Measurements from ENCODE around the gene ELFN2. TPM values are rescaled to one million over a fixed set of nuclear protein-coding genes. Genes with fewer than 3 reads are reported as not detected.

Gene ELFN2
- total RNA-seq, 3 donors from 2014 or later: not detected

DNA sequence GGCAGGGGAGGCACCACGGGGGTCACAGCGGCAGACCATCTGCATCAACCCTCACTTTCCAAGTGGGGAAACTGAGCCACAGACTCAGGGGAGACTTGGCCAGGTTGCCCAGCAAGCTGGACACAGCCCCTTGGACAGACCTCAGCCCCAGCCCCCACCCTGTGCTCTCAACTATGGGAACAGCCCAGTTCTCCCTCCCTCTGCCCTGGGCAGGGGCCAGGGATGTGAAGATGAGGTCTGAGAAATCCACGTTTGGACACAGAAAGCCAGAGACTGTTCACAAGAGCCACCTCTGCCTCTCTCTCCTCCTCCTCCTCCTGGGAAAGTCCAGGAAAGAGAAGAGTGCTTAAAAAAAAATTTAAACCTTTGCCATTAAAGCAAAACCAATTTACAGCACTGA lies 50.1 kb downstream of the ELFN2 start:
- no peak for TF ChIP-seq POLR2AphosphoS5 (IDR thresholded peaks at IDR 0.05)
- TF ChIP-seq, protein P1, sequence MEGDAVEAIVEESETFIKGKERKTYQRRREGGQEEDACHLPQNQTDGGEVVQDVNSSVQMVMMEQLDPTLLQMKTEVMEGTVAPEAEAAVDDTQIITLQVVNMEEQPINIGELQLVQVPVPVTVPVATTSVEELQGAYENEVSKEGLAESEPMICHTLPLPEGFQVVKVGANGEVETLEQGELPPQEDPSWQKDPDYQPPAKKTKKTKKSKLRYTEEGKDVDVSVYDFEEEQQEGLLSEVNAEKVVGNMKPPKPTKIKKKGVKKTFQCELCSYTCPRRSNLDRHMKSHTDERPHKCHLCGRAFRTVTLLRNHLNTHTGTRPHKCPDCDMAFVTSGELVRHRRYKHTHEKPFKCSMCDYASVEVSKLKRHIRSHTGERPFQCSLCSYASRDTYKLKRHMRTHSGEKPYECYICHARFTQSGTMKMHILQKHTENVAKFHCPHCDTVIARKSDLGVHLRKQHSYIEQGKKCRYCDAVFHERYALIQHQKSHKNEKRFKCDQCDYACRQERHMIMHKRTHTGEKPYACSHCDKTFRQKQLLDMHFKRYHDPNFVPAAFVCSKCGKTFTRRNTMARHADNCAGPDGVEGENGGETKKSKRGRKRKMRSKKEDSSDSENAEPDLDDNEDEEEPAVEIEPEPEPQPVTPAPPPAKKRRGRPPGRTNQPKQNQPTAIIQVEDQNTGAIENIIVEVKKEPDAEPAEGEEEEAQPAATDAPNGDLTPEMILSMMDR (IDR thresholded peaks at IDR 0.05): no peak
- no peak for TF ChIP-seq POLR2A (IDR thresholded peaks at IDR 0.05)

DNA sequence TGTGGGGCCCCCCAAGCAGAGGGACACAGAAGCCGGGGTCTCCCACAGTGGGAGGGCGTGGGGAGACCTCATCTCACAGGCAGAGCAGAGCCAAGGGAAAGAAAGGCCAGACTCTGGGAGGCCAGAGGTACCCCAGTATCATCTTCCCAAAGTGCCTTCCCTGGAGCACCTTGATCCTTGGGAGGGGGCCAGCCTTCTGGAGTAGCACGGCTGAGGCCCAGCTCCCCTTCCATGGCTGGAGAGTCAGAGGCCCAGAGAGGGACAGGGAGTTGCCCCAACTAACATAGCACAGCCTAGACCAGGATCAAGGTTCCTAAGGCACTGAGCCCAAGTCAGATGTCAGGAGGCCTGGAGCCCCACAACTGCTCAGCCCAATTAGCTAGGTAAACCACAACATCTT lies 50.6 kb downstream of the ELFN2 start:
- Histone ChIP-seq H3K27ac (no peak overlapping the region), H3K36me3 (no peaks in the 10 kb centered on the region), H3K4me1 (no peaks in the 10 kb centered on the region), H3K4me3 (no peak overlapping the region), H3K9me3 (no peaks in the 10 kb centered on the region), H3K27me3 (peaks cover 0 to 61% of the 10 kb centered on the region in 2 donors)
- intact Hi-C loops (cut with DNase I; ENCODE audit: low total_unique reads): no loop called here
- no peak for DNase-seq (ENCODE audit: low spot score in 2 of 2)
- TF ChIP-seq POLR2AphosphoS5 (IDR thresholded peaks at IDR 0.05) (no peak), POLR2A (IDR thresholded peaks at IDR 0.05) (no peak)
- TF ChIP-seq, protein P1 (IDR thresholded peaks at IDR 0.05): no peak

More for the DNA sequence above, 50.1 kb downstream of the ELFN2 start:
- intact Hi-C loops (cut with DNase I; ENCODE audit: low total_unique reads): no loop called here
- Histone ChIP-seq H3K9me3 (no peaks in the 10 kb centered on the region), H3K27ac (no peak overlapping the region), H3K36me3 (no peaks in the 10 kb centered on the region), H3K4me1 (no peaks in the 10 kb centered on the region), H3K27me3 (peaks cover 0 to 59% of the 10 kb centered on the region in 2 donors), H3K4me3 (no peak overlapping the region)
- DNase-seq (ENCODE audit: low spot score in 2 of 2): no peak

DNA sequence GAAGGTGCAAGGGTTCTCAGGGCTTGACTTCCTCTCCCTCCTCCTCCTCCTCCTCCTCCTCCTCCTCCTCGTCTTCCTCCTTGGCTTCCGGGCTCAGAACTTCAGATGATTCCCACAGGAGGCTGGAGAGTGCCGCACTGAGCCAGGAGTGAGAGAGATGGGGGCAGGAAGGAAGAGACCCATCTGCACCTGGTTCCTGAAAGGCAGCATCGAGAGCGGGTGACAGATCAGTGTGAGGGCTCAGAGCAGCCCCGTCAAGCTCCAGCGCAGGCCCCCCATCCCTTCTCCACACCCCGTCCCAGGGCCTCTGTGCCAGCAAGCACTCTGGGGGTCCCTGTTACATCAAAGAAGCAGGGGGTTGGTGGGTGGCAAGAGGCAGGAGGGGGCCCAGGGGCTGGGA lies 51.5 kb downstream of the ELFN2 start:
- Histone ChIP-seq H3K27ac (no peak overlapping the region), H3K4me3 (no peak overlapping the region), H3K9me3 (no peaks in the 10 kb centered on the region), H3K27me3 (peaks cover 0 to 55% of the 10 kb centered on the region in 2 donors), H3K36me3 (no peaks in the 10 kb centered on the region), H3K4me1 (no peaks in the 10 kb centered on the region)
- TF ChIP-seq POLR2AphosphoS5 (IDR thresholded peaks at IDR 0.05): no peak
- no peak for TF ChIP-seq POLR2A (IDR thresholded peaks at IDR 0.05)
- TF ChIP-seq, protein P1 (IDR thresholded peaks at IDR 0.05): no peak
- intact Hi-C loops (cut with DNase I; ENCODE audit: low total_unique reads): no loop called here
- DNase-seq (ENCODE audit: low spot score in 2 of 2): no peak

DNA sequence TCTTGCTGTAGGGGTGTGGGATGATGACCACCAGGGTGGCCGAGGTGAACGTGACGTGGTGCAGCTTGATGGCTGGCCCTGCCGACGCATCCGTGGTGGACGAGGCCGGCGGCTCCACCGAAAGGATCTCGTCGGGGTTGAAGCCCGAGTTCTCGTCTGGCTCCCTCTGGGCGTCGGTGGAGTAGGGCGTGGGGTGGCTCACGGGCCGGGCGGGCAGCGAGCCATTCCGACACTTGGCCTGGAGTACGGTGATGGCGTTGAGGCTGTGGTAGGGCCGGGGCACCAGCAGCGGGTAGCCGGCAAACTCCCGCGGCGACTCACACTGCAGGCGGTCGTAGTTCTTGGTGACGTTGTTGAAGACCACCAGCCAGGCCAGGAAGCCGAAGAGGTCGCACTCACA lies 52.7 kb downstream of the ELFN2 start:
- Histone ChIP-seq H3K27me3 (peaks cover 0 to 44% of the 10 kb centered on the region in 2 donors), H3K36me3 (no peaks in the 10 kb centered on the region), H3K27ac (no peak overlapping the region), H3K9me3 (no peaks in the 10 kb centered on the region), H3K4me3 (no peak overlapping the region), H3K4me1 (no peaks in the 10 kb centered on the region)
- intact Hi-C loops (cut with DNase I; ENCODE audit: low total_unique reads): no loop called here
- no peak for TF ChIP-seq POLR2A (IDR thresholded peaks at IDR 0.05)
- TF ChIP-seq POLR2AphosphoS5 (IDR thresholded peaks at IDR 0.05): no peak
- TF ChIP-seq, protein P1 (IDR thresholded peaks at IDR 0.05): no peak
- DNase-seq (ENCODE audit: low spot score in 2 of 2): no peak

DNA sequence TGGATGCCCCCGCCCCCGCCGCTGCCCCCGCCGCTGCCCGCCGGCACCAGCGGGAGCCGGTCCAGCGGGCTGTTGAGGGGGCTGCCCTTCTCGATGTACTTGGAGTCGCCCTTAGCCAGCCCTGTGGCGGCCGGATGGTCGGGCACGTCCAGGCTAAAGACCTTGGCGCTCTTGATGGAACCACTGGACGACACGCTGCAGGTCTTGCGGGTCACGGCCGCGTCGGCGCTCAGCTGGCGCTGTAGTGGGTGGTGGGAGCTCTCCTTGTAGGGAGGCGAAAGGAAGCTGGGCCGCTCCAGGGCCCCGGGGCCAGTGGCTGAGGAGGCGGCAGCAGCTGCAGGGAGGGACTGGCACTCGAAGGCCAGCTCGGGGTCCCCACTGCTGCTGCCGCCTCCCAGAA lies 53.8 kb downstream of the ELFN2 start:
- H3K36me3 ChIP-seq: no peaks in the 10 kb centered on the region
- H3K27ac ChIP-seq: no peak overlapping the region
- H3K4me1 ChIP-seq: no peaks in the 10 kb centered on the region
- peaks cover 0 to 33% of the 10 kb centered on the region in 2 donors for H3K27me3 ChIP-seq
- TF ChIP-seq, protein P1 (IDR thresholded peaks at IDR 0.05): no peak
- TF ChIP-seq POLR2AphosphoS5 (IDR thresholded peaks at IDR 0.05): no peak
- no peak for TF ChIP-seq POLR2A (IDR thresholded peaks at IDR 0.05)
- H3K4me3 ChIP-seq: no peak overlapping the region
- intact Hi-C loops (cut with DNase I; ENCODE audit: low total_unique reads): no loop called here
- no peak for DNase-seq (ENCODE audit: low spot score in 2 of 2)
- H3K9me3 ChIP-seq: no peaks in the 10 kb centered on the region

Data from breast epithelium (tissue), 4 donors.